Measurements from ENCODE around the gene CCL4.

GRCh38 chr17:36127199-36127893, 23.7 kb downstream of the CCL4 start:
- TF ChIP-seq CTCF (IDR thresholded peaks at IDR 0.05) (no peak), EP300 (IDR thresholded peaks at IDR 0.05) (no peak), POLR2A (IDR thresholded peaks at IDR 0.05) (no peak)

All from tibial nerve (tissue), 4 donors.